Measurements from ENCODE around the gene ADIPOR2.

GRCh38 chr12:1810931-1811280, 120.0 kb downstream of the ADIPOR2 start:
- TF ChIP-seq CTCF (IDR thresholded peaks at IDR 0.05) (no peak), POLR2A (IDR thresholded peaks at IDR 0.05) (no peak)
